HG02981 (cell line): ENCODE results near the gene RASAL2.
"Not testable (repeated sequence)": the region's sequence is repeated elsewhere in the genome, so short reads cannot be mapped to it uniquely, and the experiment has no call there.

Experiments used
- ATAC-seq: cut with Tn5 transposase; IDR thresholded peaks from one replicate; pipeline ENCODE4 v1.9.1; 2021; ENCODE audit warnings: mild to moderate bottlenecking, moderate library complexity; ENCODE audit not compliant: unreplicated experiment

RASAL2 gene

GRCh38 chr1:178330848-178331497 lies 237.1 kb downstream of the RASAL2 start:
- no peak for ATAC-seq

- ATAC-seq = no peak
Observed at GRCh38 chr1:178335426-178335825, 241.5 kb downstream of the RASAL2 start.

- ATAC-seq = no peak
Observed at GRCh38 chr1:178337091-178337706, 243.3 kb downstream of the RASAL2 start.

GRCh38 chr1:178339834-178340233 lies 245.9 kb downstream of the RASAL2 start:
- no peak for ATAC-seq

GRCh38 chr1:178341261-178341956 lies 247.5 kb downstream of the RASAL2 start:
- ATAC-seq = no peak

- no peak for ATAC-seq
Observed at GRCh38 chr1:178342745-178343144, 248.8 kb downstream of the RASAL2 start.

- no peak for ATAC-seq
Observed at GRCh38 chr1:178344513-178345091, 250.7 kb downstream of the RASAL2 start.

- no peak for ATAC-seq
Observed at GRCh38 chr1:178345238-178345637, 251.3 kb downstream of the RASAL2 start.

- ATAC-seq = no peak
Observed at GRCh38 chr1:178345807-178346206, 251.9 kb downstream of the RASAL2 start.

- no peak for ATAC-seq
Observed at GRCh38 chr1:178349801-178350200, 255.9 kb downstream of the RASAL2 start.

GRCh38 chr1:178351911-178352310 lies 258.0 kb downstream of the RASAL2 start:
- ATAC-seq = not testable (repeated sequence)

- ATAC-seq = no peak
Observed at GRCh38 chr1:178352790-178353416, 259.0 kb downstream of the RASAL2 start.

- no peak for ATAC-seq
Observed at GRCh38 chr1:178353524-178353923, 259.6 kb downstream of the RASAL2 start.

GRCh38 chr1:178354816-178355215 lies 260.9 kb downstream of the RASAL2 start:
- ATAC-seq = no peak

- no peak for ATAC-seq
Observed at GRCh38 chr1:178356299-178356698, 262.4 kb downstream of the RASAL2 start.

- ATAC-seq = no peak
Observed at GRCh38 chr1:178358456-178358855, 264.6 kb downstream of the RASAL2 start.

- no peak for ATAC-seq
Observed at GRCh38 chr1:178360421-178360820, 266.5 kb downstream of the RASAL2 start.

GRCh38 chr1:178361847-178362246 lies 267.9 kb downstream of the RASAL2 start:
- no peak for ATAC-seq

GRCh38 chr1:178362747-178363146 lies 268.8 kb downstream of the RASAL2 start:
- no peak for ATAC-seq

- no peak for ATAC-seq
Observed at GRCh38 chr1:178364782-178365181, 270.9 kb downstream of the RASAL2 start.

GRCh38 chr1:178367151-178367550 lies 273.2 kb downstream of the RASAL2 start:
- no peak for ATAC-seq
